Left ventricle myocardium inferior (tissue), 1 donor: ENCODE measurements around the gene MSI2. TPM values are rescaled to one million over a fixed set of nuclear protein-coding genes. Genes with fewer than 3 reads are reported as not detected.

Source experiments
- DNase-seq: peaks from one replicate; pipeline ENCODE4 v3.0.0-alpha.2; 2020
- H3K27ac ChIP-seq: fragments of 200-600 bp; replicated peaks from 2 replicates; pipeline ENCODE4 v1.8.0; 2021
- H3K27me3 ChIP-seq: fragments of 200-600 bp; 2 replicates; pipeline ENCODE4 v1.8.0; 2021; ENCODE audit warnings: low read depth
- H3K36me3 ChIP-seq: fragments of 200-600 bp; 2 replicates; pipeline ENCODE4 v1.8.0; 2021
- H3K4me1 ChIP-seq: fragments of 200-600 bp; 2 replicates; pipeline ENCODE4 v1.8.0; 2021
- H3K4me3 ChIP-seq: fragments of 200-600 bp; 2 replicates; pipeline ENCODE4 v1.8.0; 2021; ENCODE audit warnings: mild to moderate bottlenecking, moderate library complexity
- H3K9me3 ChIP-seq: fragments of 200-600 bp; replicated peaks from 2 replicates; pipeline ENCODE4 v1.8.0; 2021
- intact Hi-C: fragments of 100-400 bp; cut with micrococcal nuclease; formaldehyde crosslinking; loops from one replicate; pipeline ENCODE4 v1.11.0; 2022
- total RNA-seq: library from RNA; stranded (reverse); fragmentation: NEBNext Ultra II Directional; extraction: Animal tissue kit (Norgen Biotek cat#: 25700); gene quantifications from one replicate; pipeline ENCODE4 v1.2.1, GENCODE V29; 2021
- TF ChIP-seq, protein P1 (sequence below): fragments of 200-600 bp; IDR thresholded peaks from 2 replicates; pipeline ENCODE4 v1.8.0; 2021; ENCODE audit warnings: antibody characterized with exemption, mild to moderate bottlenecking, borderline replicate concordance
- donor health status: DM: no; HTN: yes; CAD: no; lungs with severe emphysema.

MSI2 gene
- total RNA-seq, 1 donor from 2014 or later: 118 TPM

DNA sequence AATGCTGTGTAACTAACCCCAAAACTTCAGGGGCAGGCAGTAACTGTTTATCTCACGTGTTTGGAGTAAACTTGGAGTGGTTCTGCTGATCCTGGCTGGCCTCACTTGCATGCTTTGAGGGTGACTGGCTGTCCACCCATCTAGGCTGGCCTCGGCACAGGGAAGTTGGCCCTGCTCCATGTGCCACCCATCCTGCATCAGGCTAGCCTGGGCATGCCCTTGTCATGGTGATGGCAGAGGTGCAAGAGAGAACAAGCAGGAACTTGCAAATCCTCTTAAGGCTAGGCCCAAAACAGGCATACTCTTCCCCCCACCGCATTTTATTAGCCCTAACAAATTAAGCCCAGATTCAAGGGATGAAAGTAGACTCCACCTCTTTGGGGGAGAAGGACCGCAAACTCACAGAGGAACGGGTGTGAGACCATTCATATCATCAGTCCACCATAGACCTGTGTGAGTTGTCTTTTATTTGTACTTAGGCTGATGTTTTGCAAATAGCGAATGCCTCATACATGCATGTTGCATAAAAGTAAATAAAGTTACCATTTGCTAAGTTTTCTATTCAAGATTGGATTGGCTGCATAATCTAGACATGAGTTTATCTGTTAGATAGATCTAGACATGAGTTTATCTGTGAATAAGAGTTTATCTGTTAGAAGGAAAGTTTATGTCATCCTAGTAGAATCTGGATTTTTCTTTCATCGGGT, 267.8 kb downstream of the MSI2 start:
- peak overlapping the region; percentile 27 for H3K27ac ChIP-seq
- peaks cover 64% of the 10 kb centered on the region for H3K4me1 ChIP-seq
- H3K36me3 ChIP-seq: no peaks in the 10 kb centered on the region
- TF ChIP-seq, protein P1, sequence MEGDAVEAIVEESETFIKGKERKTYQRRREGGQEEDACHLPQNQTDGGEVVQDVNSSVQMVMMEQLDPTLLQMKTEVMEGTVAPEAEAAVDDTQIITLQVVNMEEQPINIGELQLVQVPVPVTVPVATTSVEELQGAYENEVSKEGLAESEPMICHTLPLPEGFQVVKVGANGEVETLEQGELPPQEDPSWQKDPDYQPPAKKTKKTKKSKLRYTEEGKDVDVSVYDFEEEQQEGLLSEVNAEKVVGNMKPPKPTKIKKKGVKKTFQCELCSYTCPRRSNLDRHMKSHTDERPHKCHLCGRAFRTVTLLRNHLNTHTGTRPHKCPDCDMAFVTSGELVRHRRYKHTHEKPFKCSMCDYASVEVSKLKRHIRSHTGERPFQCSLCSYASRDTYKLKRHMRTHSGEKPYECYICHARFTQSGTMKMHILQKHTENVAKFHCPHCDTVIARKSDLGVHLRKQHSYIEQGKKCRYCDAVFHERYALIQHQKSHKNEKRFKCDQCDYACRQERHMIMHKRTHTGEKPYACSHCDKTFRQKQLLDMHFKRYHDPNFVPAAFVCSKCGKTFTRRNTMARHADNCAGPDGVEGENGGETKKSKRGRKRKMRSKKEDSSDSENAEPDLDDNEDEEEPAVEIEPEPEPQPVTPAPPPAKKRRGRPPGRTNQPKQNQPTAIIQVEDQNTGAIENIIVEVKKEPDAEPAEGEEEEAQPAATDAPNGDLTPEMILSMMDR: no peak
- no peak overlapping the region for H3K4me3 ChIP-seq
- intact Hi-C loops: no loop called here
- H3K9me3 ChIP-seq: no peaks in the 10 kb centered on the region
- DNase-seq: peak; percentile 73
- H3K27me3 ChIP-seq: no peaks in the 10 kb centered on the region

DNA sequence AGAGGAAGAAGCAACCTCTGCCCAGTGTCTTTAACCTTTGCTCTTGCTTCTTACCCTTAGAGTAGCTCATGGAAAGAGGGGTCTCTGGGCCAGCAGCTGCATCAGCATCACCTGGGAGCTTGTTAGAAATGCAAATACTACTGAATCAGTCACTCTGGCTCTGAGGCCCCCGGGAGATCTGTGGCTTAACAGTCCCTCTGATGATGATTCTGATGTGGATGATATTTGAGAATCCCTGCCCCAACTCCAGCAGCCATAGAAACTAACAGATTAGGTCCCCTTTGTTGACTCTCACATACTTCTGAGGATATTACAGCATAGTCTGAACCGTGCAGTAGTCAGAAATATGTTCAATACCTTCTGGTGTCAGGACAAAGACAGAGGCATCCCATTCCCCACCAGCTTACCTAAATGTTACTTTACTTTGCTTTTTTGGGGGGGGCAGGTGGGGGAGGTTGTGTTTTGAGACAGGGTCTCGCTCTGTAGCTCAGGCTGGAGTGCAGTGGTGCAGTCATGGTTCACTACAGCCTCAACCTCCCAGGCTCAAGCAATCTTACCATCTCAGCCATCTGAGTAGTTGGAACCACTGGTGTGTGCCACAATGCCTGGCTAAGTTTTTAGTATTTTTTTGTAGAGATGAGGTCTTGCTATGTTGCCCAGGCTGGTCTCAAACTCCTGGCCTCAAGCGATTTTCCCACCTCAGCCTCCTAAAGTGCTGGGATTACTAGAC, 268.7 kb downstream of the MSI2 start:
- H3K4me3 ChIP-seq: no peak overlapping the region
- intact Hi-C loops: no loop called here
- DNase-seq: no peak
- TF ChIP-seq, protein P1: no peak
- H3K4me1 ChIP-seq: peaks cover 68% of the 10 kb centered on the region
- H3K36me3 ChIP-seq: no peaks in the 10 kb centered on the region
- H3K27me3 ChIP-seq: no peaks in the 10 kb centered on the region
- H3K9me3 ChIP-seq: no peaks in the 10 kb centered on the region
- H3K27ac ChIP-seq: no peak overlapping the region

DNA sequence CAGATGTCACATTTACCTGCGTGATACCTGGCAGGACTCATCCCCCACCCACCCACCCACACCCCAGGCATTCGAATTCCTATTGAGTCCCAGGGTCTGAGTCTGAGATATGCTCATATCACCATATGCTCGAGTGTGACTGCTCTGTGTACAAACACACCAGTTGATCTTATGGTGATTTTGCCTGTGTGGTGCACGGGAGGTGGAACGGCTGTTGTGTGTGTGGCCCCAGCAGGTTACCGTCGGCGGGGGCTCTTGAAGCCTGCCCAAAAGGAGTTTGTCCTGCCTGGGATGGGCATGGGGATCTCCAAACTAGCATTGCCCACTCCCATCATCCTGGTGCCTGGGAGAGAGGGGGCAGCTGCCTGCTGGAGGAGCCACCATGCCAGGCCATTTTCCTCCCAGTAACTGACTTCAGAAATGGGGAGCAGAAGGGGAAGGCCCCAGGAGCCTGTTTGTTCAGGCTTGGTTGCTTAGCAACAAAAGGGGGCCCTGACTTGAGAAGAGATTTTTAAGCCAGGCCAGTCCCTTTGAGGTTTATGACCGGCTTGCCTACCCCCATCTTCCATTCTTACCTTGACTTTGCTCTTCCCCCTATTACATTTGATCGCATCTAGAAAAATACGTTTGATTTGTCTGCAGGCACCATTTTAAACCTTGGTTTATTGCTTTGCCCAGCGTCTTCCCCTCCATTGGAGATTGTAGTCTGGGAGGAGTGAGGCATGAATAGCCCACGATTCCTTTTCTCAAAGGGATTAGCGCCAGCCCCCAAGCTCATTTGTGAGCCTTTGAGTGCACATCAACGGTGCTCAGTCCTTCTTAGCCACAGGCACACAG, 271.1 kb downstream of the MSI2 start:
- intact Hi-C loops: no loop called here
- H3K36me3 ChIP-seq: no peaks in the 10 kb centered on the region
- TF ChIP-seq, protein P1: no peak
- DNase-seq: no peak
- no peaks in the 10 kb centered on the region for H3K9me3 ChIP-seq
- no peak overlapping the region for H3K4me3 ChIP-seq
- peaks cover 67% of the 10 kb centered on the region for H3K4me1 ChIP-seq
- no peaks in the 10 kb centered on the region for H3K27me3 ChIP-seq
- H3K27ac ChIP-seq: peak overlapping the region; percentile 41

DNA sequence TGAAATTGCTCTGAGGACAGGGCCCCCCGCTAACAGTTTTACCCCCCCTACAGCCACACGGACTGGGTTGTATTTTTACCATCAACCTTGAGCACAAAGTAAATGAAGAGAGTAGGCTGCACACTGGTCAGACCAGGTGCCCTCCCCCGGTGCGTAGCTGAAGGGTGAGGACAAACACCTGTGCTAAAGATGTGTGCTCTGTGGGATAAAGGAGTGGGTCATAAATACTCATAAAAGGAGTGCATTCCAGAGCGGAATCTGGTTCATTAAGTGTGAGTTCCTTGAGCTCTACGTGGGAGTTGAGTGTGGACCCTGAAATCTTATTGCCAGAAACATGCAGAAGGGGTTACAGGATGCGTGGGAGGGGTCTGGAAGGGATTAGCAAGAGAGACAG, 271.7 kb downstream of the MSI2 start:
- Histone ChIP-seq H3K27me3 (no peaks in the 10 kb centered on the region), H3K36me3 (no peaks in the 10 kb centered on the region), H3K4me1 (peaks cover 67% of the 10 kb centered on the region), H3K27ac (no peak overlapping the region), H3K4me3 (no peak overlapping the region), H3K9me3 (no peaks in the 10 kb centered on the region)
- intact Hi-C loops: no loop called here
- TF ChIP-seq, protein P1: no peak
- DNase-seq: no peak

DNA sequence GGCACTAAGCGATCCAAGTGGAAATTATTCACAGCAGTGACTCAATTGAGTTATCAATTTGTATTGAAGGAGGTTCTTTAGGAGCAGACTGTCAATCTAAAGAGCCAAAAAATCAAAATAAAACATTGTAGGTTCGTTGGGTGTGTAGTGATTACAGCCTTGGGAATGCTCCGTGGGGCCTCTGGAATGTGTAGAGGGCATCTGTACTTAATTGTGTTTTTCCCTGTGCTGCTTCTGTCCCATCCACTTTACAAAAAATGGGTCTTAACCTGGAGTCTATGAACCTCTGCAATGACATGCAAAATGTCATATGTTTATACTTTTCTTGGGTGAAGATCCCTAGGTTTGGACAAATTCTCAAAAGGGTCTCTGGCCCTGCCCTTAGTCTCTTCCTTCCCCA, 273.7 kb downstream of the MSI2 start:
- H3K4me3 ChIP-seq: no peak overlapping the region
- no peaks in the 10 kb centered on the region for H3K36me3 ChIP-seq
- no peak overlapping the region for H3K27ac ChIP-seq
- H3K4me1 ChIP-seq: peaks cover 53% of the 10 kb centered on the region
- no peaks in the 10 kb centered on the region for H3K27me3 ChIP-seq
- intact Hi-C loops: no loop called here
- TF ChIP-seq, protein P1: no peak
- no peak for DNase-seq
- no peaks in the 10 kb centered on the region for H3K9me3 ChIP-seq
